NB4 (cell line): Measurements from ENCODE around the gene SEMA3C.

Experiments
- DNase-seq: peaks from one replicate; pipeline ENCODE4 v3.0.0; 2010; ENCODE audit warnings: low read depth
- H3K4me3 ChIP-seq: one replicate; pipeline ENCODE4 v1.5.1; 2011; ENCODE audit warnings: mild to moderate bottlenecking, low read depth, low read length, moderate library complexity
- CTCF ChIP-seq: IDR thresholded peaks from one replicate; pipeline ENCODE4 v1.5.1; 2012; ENCODE audit warnings: low read depth, low read length
- MAX ChIP-seq: IDR thresholded peaks from 2 replicates; pipeline ENCODE4 v1.6.1; 2011; ENCODE audit warnings: low read depth, low read length
- MYC ChIP-seq: IDR thresholded peaks from 2 replicates; pipeline ENCODE4 v1.6.1; 2011; ENCODE audit warnings: low read depth, low read length
- POLR2A ChIP-seq: IDR thresholded peaks from 2 replicates; pipeline ENCODE4 v1.6.1; 2011; ENCODE audit warnings: mild to moderate bottlenecking; ENCODE audit not compliant: insufficient read length; ENCODE audit errors: extremely low read depth

SEMA3C gene

GRCh38 chr7:80957226-80957777, 38.5 kb upstream of the SEMA3C start:
- TF ChIP-seq POLR2A (no peak), MYC (no peak), CTCF (no peak), MAX (no peak)
- no peak for DNase-seq
- no peak overlapping the region for H3K4me3 ChIP-seq

- DNase-seq = no peak
- no peak for TF ChIP-seq POLR2A
- TF ChIP-seq MAX = no peak
- TF ChIP-seq MYC = no peak
- no peak for TF ChIP-seq CTCF
- no peak overlapping the region for H3K4me3 ChIP-seq
Measured at GRCh38 chr7:80954191-80954590, 35.3 kb upstream of the SEMA3C start.

DNA sequence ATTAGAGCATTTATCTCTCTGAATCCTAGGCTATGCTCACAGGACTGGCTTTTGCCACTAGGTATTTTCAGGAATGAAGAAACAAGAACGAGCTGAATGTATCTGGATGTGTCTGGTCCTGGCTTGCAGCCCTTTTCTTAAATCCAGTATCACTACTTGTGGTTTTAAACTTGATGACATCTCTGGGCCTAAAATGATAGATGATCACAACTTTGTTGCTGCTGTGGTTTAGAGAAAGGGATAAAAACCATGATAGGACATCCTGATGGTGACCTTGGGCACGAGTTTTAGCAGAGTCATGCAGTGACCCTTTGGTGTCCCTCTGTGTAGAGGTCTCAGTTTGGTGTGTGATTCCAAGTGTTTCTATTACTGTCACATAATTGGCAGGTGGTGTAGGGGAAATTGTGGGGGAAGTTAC, 31.7 kb upstream of the SEMA3C start:
- TF ChIP-seq POLR2A = no peak
- no peak for TF ChIP-seq CTCF
- TF ChIP-seq MAX = no peak
- TF ChIP-seq MYC = no peak
- no peak for DNase-seq
- H3K4me3 ChIP-seq = no peak overlapping the region

- H3K4me3 ChIP-seq = no peak overlapping the region
- TF ChIP-seq CTCF (no peak), MAX (no peak), MYC (no peak), POLR2A (no peak)
- DNase-seq = no peak
Measured at GRCh38 chr7:80949449-80949848, 30.6 kb upstream of the SEMA3C start.

GRCh38 chr7:80946858-80947257, 28.0 kb upstream of the SEMA3C start:
- TF ChIP-seq MAX (no peak), CTCF (no peak), POLR2A (no peak), MYC (no peak)
- H3K4me3 ChIP-seq = no peak overlapping the region
- DNase-seq = no peak

- no peak for TF ChIP-seq MAX
- TF ChIP-seq POLR2A = no peak
- H3K4me3 ChIP-seq = no peak overlapping the region
- no peak for DNase-seq
Measured at GRCh38 chr7:80945976-80946375, 27.1 kb upstream of the SEMA3C start.
